GOT3 (cell line): ENCODE measurements around the gene SLC19A2.
"Not testable (repeated sequence)": the region's sequence is repeated elsewhere in the genome, so short reads cannot be mapped to it uniquely, and the experiment has no call there.

Experiments
- DNase-seq: peaks from one replicate; lab custom pipeline; 2025; ENCODE audit warnings: mixed read lengths; lab: John Stamatoyannopoulos, UW

The SLC19A2 gene

DNA sequence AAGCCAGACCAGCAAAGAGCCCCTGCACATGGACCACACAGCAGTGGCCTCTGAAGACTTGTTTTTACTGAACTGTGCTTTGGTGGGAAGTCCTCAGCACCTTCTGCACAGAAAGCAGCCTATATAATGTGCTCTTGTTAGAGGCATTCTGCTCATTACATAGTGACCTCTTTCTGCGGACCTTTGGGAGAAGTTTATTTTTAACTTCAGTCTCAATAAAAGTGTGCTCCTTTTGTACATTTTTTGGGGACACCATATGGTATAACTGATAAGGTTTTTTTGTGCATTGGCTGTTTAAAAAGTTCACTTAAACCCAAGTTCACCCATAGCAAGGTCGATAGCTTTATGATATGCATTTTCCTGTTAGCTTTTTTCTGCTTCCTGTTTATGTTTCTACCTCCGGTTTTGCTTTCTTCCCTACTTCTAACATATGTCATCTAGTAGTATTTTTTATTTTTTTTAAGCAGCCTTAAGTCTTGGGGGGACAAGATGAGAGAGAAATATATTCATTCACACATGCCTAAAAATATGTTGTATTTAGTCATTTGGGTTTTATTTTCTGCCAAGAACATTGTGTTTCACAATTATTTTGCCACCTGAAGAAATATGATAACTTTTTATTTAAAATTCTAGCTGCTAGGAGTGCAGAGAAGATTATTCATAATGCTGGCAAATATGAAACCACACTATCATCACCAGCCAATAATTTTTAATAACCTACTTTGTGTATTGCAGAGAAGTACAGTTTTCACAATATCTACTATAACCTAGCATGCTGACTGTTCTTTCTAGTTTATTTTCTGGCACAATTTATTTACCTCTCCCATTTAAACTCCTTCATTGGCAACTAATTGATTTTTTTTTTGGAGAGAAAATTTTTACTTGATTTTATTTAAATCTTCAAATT lies 22.9 kb upstream of the SLC19A2 start:
- no peak for DNase-seq

DNA sequence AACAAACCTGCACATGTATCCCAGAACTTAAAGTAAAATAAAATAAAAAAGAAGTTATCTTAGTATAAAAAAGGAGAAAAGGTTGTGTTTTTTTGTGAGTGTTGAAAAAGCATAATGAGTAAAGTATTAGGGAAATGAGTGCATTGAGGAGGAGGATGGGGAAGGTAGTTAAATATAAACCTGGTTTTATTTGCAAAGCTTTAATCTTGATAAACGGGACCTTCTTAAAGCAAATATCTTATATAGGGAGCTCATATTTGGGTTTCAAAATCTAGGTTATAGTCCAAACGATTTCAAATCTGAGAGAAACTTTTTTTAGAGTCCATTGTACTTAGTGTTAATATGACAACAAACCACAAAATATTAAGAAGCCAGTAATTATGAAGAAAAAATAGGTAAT lies 21.7 kb upstream of the SLC19A2 start:
- DNase-seq, result no peak

DNA sequence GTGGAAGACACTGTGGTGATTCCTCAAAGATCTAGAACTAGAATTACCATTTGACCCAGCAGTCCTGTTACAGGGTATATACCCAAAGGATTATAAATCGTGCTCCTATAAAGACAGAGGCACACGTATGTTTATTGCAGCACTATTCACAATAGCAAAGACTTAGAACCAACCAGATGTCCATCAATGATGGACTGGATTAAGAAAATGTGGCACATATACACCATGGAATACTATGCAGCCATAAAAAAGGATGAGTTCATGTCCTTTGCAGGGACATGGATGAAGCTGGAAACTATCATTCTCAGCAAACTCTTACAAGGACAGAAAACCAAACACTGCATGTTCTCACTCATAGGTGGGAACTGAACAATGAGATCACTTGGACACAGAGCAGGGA lies 17.9 kb upstream of the SLC19A2 start:
- not testable (repeated sequence) for DNase-seq

DNA sequence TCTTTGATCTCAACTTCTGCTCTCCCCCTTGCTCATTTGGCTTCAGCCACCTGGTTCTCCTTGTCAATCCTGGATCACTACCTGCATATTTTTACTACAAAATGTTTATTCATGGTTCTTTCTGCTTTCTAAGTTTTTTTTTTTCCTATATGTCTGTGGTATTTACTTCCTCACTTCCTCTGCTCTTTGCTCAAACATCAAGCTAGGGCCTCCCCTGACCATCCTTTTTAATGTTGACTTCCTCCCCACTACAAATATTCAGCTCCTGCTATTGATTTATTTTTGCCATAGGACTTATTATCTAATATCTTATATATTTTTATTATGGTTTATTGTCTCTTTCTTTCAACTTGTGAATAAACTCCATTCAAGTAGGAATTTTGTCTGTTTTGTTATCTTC lies 14.1 kb upstream of the SLC19A2 start:
- DNase-seq, result no peak

DNA sequence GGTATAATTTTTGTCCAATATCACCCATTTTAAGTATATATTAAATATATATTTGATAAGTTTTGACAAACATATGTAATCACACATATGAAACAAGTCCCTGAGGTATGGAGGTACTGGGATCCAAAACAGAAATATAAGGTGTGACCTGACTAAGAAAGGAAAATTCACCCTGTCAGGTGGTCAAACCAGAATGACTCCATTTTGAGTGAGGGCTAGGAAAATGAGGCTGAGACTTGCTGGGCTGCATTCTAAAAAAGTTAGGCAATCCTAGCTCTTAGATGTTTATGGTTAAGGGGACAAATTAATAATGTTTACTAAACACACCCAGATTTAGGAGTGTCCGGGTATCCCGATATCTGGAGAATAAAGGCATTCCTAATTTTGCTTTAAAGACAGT lies 11.6 kb upstream of the SLC19A2 start:
- DNase-seq, result no peak

DNA sequence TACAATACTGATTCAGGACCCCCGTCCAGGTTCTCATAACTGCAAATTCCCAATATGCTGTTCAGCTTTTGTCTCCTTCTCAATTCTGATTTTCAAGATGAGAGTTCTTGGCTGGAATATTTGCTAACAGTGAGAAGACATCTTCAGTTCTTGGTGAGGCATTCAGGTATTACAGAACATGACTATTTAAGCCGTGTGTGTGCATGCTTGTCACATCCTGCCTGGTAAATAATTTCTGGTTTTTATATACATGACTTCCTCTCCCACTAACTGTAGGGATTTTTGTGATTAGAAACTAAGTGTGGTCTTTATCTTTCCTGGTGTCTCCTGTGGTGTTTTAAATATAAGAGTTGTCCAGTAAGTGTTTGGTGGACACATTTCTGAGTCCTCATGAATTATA lies 10.2 kb upstream of the SLC19A2 start:
- no peak for DNase-seq

DNA sequence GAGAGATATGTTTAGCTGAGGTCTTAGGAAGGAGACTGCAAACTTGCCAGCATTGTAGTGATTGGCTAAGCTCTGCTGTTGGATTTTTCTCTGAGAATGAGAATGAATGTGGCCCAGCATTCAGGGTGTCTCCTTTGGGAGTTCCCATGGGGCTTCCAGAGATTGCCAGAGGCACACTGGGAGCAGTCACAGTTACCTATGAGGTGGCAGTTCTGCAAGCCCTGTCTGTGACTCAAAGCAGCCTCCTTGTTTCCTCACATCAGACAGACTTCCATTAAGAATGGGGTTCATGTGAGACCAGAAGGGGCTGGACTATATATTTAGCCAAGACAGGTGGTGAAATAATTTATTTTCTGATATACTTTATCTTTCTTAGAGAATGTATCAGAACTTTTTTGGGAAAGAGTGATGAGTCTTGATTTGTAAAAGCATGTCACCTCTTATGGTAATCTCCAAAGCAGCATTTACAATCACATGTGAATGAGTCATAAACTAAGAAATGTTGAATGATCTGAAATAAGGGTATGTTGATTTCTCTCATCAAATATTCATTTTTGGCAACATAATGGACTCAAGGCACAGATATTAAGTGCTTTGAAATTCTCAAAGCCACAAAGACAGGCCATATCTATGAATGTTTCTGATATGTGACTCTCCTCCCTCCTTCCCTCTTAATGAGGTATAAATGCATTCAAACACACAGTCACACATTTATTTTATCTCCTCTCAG lies 9.5 kb upstream of the SLC19A2 start:
- no peak for DNase-seq

DNA sequence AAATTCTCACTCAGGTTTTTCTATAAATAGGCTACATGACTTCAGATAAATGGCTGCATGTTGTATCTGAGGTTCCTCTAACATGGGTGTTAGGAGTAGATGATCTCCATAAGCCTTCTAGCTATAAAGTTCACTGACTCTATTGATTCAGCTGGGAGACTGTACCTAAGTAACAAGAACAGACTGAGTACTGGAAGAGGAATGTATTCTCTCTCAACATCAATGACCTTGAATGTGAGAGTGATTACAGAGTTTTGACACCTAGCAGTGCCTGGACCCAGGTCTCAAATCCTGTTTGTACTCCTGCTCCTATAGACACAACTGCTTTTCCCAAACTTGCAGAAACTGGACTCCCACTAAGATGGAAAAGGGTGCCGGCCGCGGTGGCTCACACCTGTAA lies 8.6 kb upstream of the SLC19A2 start:
- DNase-seq, result no peak

DNA sequence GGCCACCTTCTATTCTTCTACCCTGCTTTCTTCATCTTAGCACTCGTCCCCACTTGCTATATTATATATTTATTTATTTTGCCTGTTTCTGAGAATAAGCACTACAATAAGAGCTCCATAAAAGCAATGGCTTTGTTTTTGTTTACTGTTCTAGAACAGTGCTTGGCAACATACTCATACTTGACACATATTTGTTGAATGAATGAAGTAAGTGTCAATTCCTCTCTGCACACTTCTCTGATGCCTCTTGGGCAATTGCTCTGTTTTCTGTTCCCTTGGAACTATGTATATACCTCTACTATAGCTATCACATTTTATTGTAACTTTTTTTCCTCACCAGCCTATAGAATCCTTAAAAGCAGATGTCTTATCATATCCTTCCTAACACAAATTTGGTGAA lies 7.5 kb upstream of the SLC19A2 start:
- no peak for DNase-seq

DNA sequence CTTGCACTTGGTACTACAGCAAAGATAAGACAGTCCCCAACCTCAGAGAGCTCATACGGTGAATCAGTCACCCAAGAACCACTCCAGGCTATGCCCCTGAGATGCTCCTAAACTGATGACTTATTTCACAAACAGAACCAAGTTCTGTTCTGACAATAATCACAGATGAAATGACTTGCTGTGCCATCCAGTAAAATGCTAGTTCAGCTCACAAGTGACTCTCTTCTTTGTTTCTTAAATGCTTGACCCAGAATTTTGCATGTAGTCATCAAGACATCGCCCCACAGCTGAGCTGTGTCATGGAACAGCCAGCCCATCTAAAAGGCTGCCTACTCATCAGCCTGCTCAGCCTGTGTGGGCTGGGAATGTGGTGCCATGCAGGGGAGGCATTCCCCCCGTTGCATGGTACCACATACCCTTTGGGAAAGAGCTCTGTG lies 6.1 kb upstream of the SLC19A2 start:
- no peak for DNase-seq

DNA sequence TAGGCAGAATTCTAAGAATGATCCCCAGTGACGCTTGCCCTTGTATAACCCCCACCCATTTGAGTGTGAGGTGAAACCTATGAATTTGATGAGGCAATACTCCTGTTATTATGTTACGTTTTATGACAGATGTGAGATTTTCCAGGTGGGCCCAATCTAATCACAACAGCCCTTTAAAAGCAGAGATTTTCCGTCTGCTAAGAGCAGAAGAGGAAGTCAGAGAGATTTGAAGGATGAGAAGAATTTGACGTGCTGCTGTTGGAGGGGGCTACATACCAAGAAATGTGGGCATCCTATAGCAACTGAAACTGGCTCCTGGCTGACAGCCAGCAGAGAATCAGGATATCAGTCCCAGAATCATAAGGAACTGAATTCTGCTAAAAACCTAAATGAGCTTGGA lies 2.4 kb upstream of the SLC19A2 start:
- no peak for DNase-seq

DNA sequence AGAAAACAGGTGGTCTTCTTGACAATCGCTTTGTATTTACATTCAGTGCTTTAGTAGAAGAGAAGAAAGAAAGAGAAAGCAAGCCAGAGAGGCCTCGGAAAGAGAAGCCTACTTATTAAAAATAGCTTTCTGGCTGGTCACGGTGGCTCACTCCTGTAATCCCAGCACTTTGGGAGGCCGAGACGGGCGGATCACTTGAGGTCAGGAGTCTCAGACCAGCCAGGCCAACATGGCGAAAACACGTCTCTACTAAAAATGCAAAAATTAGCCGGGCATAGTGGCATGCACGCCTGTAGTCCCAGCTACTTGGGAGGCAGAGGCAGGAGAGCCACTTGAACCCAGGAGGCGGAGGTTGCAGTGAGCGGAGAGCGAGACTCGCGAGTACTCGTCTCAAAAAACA lies 1.8 kb upstream of the SLC19A2 start:
- DNase-seq, result no peak

DNA sequence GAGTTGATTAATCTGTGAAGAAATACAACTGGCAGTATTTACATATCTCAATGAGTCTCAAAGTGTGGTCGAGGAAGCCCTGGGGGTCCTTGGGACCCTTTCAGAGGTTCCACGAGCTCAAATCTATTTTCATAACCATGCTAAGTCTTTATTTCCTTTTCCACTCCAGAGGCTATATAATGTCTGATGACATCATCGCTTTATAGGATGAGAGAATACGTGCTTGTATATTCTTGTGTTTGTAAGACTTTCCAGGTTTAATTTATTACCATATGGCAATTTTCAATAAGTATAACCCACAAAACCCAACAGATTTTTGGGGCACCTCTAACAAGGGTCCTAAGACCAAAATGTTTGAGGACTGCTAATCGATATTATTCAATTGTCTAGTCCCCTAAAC lies 1.4 kb upstream of the SLC19A2 start:
- no peak for DNase-seq

DNA sequence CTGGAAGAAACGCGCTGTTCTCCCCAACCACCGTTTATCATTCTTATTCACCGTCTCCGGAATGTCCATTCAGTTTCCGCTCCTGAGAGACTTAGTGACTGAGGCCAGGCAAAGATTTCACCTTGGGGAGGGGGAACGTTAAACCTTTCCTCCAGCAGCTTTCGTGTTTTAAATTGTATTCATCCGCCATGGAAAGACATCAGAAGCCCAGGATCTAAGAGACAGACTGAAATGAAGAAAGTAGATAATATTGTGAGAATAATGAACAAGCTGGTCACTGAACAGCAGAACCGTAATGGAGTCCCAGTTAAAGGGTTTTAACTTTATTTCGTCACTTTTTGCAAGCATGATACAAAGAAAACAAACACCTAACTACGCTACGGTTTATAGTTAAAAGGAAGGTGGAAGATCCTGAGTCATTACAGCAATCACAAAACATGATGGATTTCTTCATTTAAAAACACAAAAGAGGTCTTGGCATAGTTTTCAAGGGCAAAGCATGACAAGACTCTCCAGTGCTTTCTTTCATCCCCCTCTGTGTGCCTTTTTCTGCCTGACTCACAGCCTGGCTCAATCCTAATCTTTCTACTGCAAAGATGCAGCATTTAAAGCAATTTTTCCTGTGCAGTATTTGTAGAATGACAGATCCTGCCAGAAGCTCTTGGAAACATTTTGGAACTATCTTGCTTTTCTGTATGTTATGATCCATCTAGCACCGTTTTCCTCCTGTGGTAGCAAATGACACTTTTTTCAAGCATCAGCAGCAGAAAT lies 722 bp upstream of the SLC19A2 start:
- DNase-seq, result no peak

DNA sequence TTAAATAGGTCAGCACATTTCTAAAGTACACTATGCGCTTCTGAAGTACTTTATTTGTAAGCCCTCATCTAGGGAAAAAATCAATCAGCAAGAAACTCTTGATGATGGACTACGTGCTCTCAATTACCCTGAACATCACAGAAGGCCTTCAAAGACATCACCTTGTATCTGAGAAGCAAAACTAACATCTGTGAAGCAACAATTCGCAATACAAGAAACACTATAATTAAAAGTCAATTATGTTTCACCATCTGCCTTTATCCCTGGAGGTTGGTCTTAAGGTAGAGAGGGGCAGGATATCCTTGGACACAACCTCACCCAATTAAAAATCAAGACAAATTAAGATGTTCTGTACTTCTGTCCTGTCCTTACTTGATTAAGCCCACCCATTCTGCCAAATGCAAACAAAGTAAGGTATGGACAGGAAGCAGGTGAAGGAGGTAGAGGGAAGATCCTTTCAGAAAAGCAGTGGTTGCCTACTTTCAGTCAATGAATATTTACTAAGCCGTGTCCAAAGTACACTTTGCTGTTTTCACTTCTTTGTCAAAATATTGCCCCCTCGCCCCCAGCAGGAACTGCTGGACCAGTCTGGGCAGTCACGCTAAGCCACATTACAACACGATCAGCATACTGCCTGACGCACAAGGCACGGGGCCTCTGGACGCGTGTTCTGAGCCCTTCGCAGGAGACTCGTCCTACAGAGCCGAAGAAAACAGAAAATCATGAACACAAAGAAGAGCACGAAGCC lies 887 bp downstream of the SLC19A2 start:
- DNase-seq, result no peak

DNA sequence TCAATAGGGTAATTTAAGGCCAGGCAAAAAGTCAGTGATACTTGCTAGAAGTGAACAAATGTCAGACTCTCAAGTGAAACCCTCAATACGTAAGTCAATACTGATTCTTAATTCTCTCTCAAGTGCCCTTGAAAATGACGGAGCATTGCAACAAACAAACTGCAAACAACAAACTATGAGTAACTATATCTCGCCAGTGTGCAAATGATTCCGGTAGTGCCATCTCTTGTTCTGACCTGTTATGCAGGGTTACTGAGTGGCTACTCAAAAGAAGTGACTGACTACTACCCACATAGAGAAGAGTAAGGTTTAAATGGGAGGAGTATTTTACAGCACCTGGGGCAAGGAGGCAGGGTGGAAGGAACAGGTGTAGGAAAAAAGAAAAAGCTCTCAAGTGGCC lies 1.6 kb downstream of the SLC19A2 start:
- DNase-seq, result no peak

DNA sequence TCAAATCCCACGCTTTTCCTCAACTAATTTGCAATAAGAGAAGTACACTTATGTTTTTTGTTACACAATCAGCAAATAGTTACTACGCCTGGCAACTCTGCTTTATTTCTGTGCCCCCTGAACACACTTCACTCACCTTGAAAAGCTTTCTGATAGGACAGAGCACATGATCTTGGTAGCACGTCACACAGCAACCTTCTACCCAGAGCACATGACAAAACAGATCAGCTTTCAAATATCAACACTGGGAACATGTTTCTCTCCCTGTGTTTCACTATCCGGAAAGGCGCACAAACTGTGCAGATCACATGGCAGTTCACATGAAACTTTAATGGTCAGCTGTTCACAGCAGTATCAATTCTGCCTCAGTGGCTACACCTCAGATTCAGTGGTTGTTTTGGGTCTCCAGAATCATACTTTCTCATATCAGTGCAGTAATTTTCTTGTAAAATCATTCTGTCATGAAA lies 2.2 kb downstream of the SLC19A2 start:
- no peak for DNase-seq

DNA sequence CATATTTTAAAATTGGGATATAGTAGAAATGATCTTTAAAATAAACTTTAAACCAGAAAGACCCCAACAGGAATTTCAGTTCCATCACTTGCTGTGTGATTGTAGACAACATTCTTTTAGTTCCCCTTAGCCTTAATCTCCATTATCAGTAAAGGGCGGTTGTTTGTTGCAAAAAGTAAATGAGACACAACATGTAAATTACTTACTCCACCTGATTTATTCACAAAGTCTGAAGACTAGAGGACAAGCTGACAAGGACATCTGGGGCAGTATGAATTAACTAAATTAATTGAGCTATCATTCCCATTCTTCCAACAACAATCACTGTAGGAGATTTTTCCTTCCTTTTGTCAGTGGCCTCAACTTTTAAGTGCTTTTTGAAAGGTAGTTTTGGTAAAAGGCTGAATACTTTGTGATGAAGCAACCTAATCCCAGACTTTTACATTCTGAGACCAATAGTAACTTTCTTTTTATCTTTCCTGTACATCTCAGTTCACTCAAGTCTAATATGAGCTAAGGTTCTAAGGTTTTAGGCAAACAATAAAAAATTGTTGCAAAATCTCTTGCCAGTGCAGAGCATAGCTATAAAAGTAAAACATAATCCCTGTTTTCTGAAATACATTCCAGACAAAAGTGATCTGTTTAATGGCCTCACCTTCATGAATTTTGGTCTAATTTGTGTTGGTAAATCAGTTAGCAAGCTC lies 6.2 kb downstream of the SLC19A2 start:
- no peak for DNase-seq

DNA sequence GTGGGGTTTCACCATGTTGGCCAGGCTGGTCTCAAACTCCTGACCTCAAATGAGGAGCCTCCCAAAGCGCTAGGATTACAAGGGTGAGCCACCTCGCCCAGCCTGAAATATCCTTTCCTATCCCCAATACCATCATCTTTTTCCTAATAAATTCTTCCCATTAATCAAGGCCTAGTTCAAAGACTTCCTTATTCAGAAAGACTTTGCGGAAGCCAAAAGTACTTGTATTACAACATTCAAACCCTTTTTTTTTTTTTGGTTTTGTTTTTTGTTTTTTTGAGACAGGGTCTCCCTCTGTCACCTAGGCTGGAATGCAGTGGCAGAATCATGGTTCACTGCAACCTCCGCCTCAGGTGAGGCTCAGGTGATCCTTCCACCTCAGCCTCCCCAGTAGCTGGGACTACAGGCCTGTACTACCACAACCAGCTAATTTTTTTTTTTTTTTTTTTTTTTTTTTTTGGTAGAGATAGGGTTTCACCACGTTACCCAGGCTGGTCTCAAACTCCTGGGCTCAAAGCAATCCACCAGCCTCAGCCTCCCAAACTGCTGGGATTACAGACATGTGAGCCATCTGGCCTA lies 7.6 kb downstream of the SLC19A2 start:
- DNase-seq, result no peak

DNA sequence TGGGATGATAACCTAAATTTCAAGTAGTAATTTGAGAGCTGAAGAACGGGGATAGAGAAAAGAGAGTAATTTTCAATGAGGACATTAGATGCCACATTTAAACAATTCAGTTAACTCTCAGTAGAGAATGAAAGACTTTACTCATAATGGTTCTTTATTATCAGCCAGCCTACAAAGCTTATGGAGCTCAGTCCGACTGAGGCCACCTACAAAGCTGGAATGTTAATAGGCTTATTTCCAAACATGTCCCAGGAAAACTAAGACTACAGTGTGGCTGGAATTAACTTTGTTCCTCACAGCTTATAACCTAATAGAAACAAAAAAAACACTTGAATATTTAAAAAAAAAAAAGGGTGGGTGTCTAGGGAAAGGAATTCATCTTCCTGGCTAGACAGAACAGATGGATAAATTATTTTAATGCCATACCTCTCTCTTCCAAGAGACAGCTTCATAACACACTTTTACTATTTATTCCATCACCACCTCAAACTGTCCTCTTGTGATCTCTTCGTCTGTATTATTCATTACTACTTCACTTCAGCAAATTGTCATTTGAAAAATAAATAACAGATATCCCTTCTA lies 9.8 kb downstream of the SLC19A2 start:
- no peak for DNase-seq
